Breast epithelium (tissue), 4 donors: ENCODE data around the gene MAP2K5. TPM values are rescaled to one million over a fixed set of nuclear protein-coding genes. Genes with fewer than 3 reads are reported as not detected.
"Not testable (repeated sequence)": the region's sequence is repeated elsewhere in the genome, so short reads cannot be mapped to it uniquely, and the experiment has no call there.

ENCODE experiments used
- DNase-seq, 2 donors: peaks; one replicate each; pipeline ENCODE4 v3.0.0-alpha.2; 2019; ENCODE audit warnings: low spot score in 2 of 2
- H3K27ac ChIP-seq, 2 donors: fragments of 200-600 bp; sonication (generic) in 1 of 2; one replicate each; pipeline ENCODE4 v1.5.1; 2016 to 2019; ENCODE audit warnings: mild to moderate bottlenecking in 1 of 2
- H3K27me3 ChIP-seq, 2 donors: fragments of 200-600 bp; sonication (generic) in 1 of 2; one replicate each; pipeline versions ENCODE4 v1.5.1 to v1.6.0; 2017 to 2019; ENCODE audit warnings: control low read depth in 1 of 2, mild to moderate bottlenecking in 1 of 2
- H3K36me3 ChIP-seq: fragments of 200-600 bp; one replicate; pipeline ENCODE4 v1.5.1; 2019
- H3K4me1 ChIP-seq, 2 donors: fragments of 200-600 bp; sonication (generic); one replicate each; pipeline ENCODE4 v1.5.1; 2016 to 2019; ENCODE audit warnings: control low read depth in 1 of 2
- H3K4me3 ChIP-seq, 3 donors: fragments of 200-600 bp; sonication (generic); 1 replicate in 2 of 3; 2 replicates in 1 of 3; pipeline ENCODE4 v1.5.1; 2016 to 2019; ENCODE audit warnings: mild to moderate bottlenecking in 3 of 3, moderate library complexity in 2 of 3
- H3K9me3 ChIP-seq, 2 donors: fragments of 200-600 bp; sonication (generic) in 1 of 2; one replicate each; pipeline ENCODE4 v1.5.1; 2016 to 2019; ENCODE audit warnings: control low read depth in 1 of 2
- POLR2A ChIP-seq: fragments of 450-650 bp; IDR thresholded peaks from one replicate; pipeline ENCODE4 v1.6.1; 2016; ENCODE audit warnings: antibody characterized with exemption, mild to moderate bottlenecking, moderate library complexity
- POLR2AphosphoS5 ChIP-seq, 3 donors: sonication (generic); formaldehyde crosslinking; IDR thresholded peaks; one replicate each; pipeline ENCODE4 v1.6.1; 2017; ENCODE audit warnings: antibody characterized with exemption in 3 of 3
- intact Hi-C: fragments of 100-400 bp; cut with DNase I; formaldehyde crosslinking; loops from one replicate; pipeline ENCODE4 v1.15.1; 2023; ENCODE audit warnings: low total_unique reads
- total RNA-seq, 3 donors: library from RNA; depleted of rRNA; stranded (reverse); fragments of >200 nt; gene quantifications; one replicate each; pipeline ENCODE4 v1.1.0, GENCODE V29; 2016
- TF ChIP-seq, protein P1 (sequence below), 3 donors: fragments of 450-650 bp; IDR thresholded peaks; one replicate each; pipeline ENCODE4 v1.5.1; 2016 to 2017; ENCODE audit warnings: antibody characterized with exemption in 3 of 3, mild to moderate bottlenecking in 3 of 3, moderate library complexity in 3 of 3

Gene MAP2K5
- total RNA-seq, 3 donors from 2014 or later: 13.8 to 15.1 (median 14.0) TPM

DNA sequence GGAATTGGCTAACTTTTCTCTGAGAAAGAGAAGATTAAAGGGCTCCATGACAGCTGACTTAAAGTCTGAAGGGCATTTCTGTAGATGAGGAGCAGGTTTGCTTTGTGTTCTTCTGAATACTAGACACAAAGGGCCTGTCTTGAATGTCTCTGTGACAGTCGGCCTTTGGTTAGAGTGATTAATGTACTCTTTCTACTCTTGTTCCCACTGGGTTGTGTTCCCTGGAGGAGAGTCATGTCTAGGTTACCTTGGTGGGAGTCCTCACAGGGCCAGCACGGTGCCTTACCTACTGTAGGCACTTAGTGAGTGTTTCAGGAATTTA lies 66.1 kb downstream of the MAP2K5 start:
- H3K9me3 ChIP-seq: no peaks in the 10 kb centered on the region
- no peak overlapping the region for H3K27ac ChIP-seq
- TF ChIP-seq, protein P1, sequence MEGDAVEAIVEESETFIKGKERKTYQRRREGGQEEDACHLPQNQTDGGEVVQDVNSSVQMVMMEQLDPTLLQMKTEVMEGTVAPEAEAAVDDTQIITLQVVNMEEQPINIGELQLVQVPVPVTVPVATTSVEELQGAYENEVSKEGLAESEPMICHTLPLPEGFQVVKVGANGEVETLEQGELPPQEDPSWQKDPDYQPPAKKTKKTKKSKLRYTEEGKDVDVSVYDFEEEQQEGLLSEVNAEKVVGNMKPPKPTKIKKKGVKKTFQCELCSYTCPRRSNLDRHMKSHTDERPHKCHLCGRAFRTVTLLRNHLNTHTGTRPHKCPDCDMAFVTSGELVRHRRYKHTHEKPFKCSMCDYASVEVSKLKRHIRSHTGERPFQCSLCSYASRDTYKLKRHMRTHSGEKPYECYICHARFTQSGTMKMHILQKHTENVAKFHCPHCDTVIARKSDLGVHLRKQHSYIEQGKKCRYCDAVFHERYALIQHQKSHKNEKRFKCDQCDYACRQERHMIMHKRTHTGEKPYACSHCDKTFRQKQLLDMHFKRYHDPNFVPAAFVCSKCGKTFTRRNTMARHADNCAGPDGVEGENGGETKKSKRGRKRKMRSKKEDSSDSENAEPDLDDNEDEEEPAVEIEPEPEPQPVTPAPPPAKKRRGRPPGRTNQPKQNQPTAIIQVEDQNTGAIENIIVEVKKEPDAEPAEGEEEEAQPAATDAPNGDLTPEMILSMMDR (IDR thresholded peaks at IDR 0.05): no peak
- no peak for TF ChIP-seq POLR2A
- no peak for TF ChIP-seq POLR2AphosphoS5 (IDR thresholded peaks at IDR 0.05)

DNA sequence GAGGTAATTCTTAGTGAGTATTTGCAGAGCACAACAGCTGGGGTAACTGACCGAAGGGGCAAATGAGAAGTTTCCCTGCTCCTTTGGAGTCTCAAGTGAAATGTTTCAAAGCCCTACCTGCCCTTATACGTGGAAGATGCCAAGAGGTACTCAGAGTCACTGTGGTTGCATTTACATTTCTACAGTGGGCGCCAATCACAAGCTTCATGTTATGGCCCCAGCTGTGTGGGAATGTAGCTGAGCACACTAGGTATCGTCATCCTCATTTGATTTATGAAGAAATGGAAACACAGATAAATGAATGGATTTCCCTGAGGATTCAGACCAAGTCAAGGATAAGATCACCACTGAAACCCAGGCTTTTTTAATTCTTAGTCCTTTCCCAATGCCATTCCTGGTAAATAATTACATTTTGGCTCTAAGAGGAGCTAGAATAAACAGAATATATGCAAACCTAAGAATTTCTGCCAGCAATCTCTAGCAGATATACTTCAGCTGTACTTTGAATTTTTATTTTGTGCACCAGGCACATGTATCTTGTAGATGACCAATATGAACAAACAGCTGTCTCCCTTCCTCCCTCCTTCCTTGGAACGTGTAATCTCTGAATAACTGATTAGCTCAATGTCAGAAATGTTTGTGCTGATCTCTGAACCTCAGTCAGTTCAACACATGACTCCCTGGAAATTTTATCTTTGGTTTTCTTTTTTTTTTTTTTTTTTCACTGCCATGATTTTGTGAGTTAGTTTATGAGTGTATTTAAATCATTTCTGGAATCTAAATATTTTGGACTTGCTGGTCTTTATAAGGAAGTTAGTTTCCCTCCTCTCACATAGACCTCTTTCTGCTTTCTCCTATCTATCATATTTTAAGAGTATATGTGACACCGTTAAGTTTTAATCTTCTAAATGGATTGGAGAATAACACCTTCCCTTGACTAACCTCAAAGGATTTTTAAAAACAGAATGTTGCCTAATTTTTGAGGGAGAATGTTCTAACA lies 69.2 kb downstream of the MAP2K5 start:
- intact Hi-C loops: no loop called here
- Histone ChIP-seq H3K4me1 (no peaks in the 10 kb centered on the region), H3K27me3 (no peaks in the 10 kb centered on the region), H3K4me3 (no peak overlapping the region), H3K36me3 (no peaks in the 10 kb centered on the region), H3K27ac (no peak overlapping the region), H3K9me3 (no peaks in the 10 kb centered on the region)
- DNase-seq: no peak
- TF ChIP-seq, protein P1 (IDR thresholded peaks at IDR 0.05): no peak
- TF ChIP-seq POLR2AphosphoS5 (IDR thresholded peaks at IDR 0.05) (no peak), POLR2A (no peak)

More for the DNA sequence above, 66.1 kb downstream of the MAP2K5 start:
- DNase-seq: no peak
- H3K4me1 ChIP-seq: no peaks in the 10 kb centered on the region
- intact Hi-C loops: no loop called here
- H3K27me3 ChIP-seq: no peaks in the 10 kb centered on the region
- no peak overlapping the region for H3K4me3 ChIP-seq
- no peaks in the 10 kb centered on the region for H3K36me3 ChIP-seq

DNA sequence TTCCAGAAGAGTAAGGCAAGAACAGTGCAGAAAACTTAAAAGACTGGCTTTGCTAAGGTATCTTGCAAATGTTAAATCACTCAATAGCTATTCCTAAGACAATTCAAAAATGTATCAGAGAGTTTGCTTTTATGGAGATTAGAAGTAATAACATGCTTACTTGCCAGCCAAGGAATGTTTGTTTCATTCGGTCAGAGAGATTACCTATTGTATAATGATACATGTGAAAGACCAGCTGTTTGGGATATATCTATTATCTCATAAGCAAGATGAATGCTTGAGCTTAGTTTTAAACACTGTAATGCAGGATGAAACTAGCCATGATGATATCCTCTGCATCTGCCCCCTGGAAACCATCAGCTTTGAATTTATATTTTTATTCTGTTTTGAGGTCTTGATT lies 70.7 kb downstream of the MAP2K5 start:
- Histone ChIP-seq H3K4me1 (no peaks in the 10 kb centered on the region), H3K9me3 (no peaks in the 10 kb centered on the region), H3K36me3 (no peaks in the 10 kb centered on the region), H3K27ac (no peak overlapping the region), H3K4me3 (no peak overlapping the region), H3K27me3 (no peaks in the 10 kb centered on the region)
- DNase-seq: no peak
- no peak for TF ChIP-seq POLR2A
- TF ChIP-seq, protein P1 (IDR thresholded peaks at IDR 0.05): no peak
- TF ChIP-seq POLR2AphosphoS5 (IDR thresholded peaks at IDR 0.05): no peak
- intact Hi-C loops: no loop called here

DNA sequence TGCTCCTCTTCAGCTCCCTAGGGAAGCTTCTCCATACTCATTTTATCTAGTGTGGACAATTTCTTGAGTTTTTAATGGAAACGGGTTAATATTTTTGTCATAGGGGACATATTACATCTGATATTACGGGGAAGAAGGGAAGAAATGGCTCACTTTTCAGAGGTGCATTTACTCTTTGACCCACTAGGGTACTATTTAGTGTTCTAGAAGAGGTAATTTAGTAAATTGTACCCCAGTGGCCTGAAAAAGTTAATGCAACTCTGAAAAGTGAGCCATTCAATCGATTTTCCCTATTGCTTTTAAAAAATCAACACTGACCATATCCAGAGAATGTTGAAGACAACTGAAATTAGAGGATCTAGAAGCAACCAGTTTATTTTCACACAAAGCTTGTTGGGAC lies 71.2 kb downstream of the MAP2K5 start:
- H3K9me3 ChIP-seq: no peaks in the 10 kb centered on the region
- H3K4me3 ChIP-seq: no peak overlapping the region
- H3K4me1 ChIP-seq: no peaks in the 10 kb centered on the region
- no peak overlapping the region for H3K27ac ChIP-seq
- no peaks in the 10 kb centered on the region for H3K27me3 ChIP-seq
- intact Hi-C loops: no loop called here
- H3K36me3 ChIP-seq: no peaks in the 10 kb centered on the region
- DNase-seq: no peak
- TF ChIP-seq POLR2AphosphoS5 (IDR thresholded peaks at IDR 0.05) (no peak), POLR2A (no peak)
- TF ChIP-seq, protein P1 (IDR thresholded peaks at IDR 0.05): no peak

DNA sequence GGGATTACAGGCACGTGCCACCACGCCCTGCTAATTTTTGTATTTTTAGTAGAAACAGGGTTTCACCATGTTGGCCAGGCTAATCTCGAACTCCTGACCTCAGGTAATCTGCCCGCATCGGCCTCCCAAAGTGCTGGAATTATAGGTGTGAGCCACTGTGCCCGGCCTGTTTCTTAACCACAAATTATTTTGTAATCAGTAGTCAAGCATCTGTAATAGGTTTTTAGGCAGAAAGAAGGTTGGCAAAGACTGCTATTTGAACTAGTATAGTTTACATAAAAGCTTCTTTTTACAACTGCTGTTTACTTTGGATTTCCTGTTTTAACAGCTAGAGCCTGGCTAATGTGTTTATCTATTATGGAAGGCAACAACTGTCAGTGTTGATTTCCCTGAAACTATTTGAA lies 72.6 kb downstream of the MAP2K5 start:
- H3K9me3 ChIP-seq, H3K4me1 ChIP-seq, H3K4me3 ChIP-seq, DNase-seq, H3K27me3 ChIP-seq, H3K36me3 ChIP-seq, H3K27ac ChIP-seq, intact Hi-C loops: not testable (repeated sequence)
